ENCODE data around the gene PRR11.

Gene PRR11

DNA sequence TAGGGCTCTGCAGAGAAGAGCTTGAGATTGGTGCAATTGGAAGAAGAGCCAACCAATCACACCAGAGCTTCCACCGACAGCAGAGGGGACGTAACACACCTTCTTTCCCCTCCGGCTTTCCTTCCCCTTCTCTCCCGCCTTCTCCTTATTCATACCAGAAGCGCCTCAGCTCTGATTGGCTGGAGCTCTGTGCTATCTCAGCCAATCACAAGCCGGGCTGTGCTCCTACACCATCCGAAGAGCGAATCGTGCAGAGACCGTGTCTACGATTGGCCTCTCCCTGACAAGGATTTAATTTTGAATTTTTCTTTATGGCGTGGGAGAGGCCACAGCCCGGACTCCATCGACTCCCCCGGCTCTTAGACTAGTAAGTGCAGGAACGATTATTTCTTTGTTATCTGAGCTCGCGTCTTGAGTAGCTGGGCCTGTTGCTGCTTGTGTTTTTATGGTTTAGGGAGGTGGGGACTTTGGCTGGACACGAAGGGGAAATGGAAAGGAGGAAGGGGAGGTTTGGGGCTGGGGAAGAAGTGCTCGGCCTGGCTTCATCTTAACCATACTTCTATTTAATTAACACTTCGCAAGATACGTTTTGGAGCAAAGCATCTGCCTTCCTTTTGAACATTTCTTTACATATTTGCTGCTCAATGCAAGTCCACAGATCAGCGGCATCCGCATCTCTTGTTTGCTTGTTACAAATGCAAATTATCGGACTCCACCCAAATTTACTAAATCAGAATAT is at the start of gene PRR11:
PRR11 (plus strand) TSS at position 308 of the 739 bp plus-strand sequence. CDS start 14,007 bp downstream, outside the sequence.
- Histone ChIP-seq H3K27ac (ENCODE audit: poor library complexity, severe bottlenecking) (peak within 1 kb of the TSS; percentile 93), H3K27me3 (ENCODE audit: insufficient read depth, poor library complexity, severe bottlenecking) (no peaks in the 10 kb centered on the region), H3K9me3 (ENCODE audit: severe bottlenecking) (no peaks in the 10 kb centered on the region), H3K4me3 (ENCODE audit: severe bottlenecking) (peak within 1 kb of the TSS; percentile 61), H3K4me1 (ENCODE audit: insufficient read depth, poor library complexity, severe bottlenecking) (peaks cover 57% of the 10 kb centered on the region), H3K36me3 (ENCODE audit: low read depth) (peaks cover 36% of the 10 kb centered on the region)
- ATAC-seq (ENCODE audit: low read depth) (peak; percentile 87), DNase-seq (ENCODE audit: low spot score) (peak; percentile 99)
- TF ChIP-seq, protein P1, sequence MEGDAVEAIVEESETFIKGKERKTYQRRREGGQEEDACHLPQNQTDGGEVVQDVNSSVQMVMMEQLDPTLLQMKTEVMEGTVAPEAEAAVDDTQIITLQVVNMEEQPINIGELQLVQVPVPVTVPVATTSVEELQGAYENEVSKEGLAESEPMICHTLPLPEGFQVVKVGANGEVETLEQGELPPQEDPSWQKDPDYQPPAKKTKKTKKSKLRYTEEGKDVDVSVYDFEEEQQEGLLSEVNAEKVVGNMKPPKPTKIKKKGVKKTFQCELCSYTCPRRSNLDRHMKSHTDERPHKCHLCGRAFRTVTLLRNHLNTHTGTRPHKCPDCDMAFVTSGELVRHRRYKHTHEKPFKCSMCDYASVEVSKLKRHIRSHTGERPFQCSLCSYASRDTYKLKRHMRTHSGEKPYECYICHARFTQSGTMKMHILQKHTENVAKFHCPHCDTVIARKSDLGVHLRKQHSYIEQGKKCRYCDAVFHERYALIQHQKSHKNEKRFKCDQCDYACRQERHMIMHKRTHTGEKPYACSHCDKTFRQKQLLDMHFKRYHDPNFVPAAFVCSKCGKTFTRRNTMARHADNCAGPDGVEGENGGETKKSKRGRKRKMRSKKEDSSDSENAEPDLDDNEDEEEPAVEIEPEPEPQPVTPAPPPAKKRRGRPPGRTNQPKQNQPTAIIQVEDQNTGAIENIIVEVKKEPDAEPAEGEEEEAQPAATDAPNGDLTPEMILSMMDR (IDR thresholded peaks at IDR 0.05; ENCODE audit: poor library complexity, severe bottlenecking): no peak

DNA sequence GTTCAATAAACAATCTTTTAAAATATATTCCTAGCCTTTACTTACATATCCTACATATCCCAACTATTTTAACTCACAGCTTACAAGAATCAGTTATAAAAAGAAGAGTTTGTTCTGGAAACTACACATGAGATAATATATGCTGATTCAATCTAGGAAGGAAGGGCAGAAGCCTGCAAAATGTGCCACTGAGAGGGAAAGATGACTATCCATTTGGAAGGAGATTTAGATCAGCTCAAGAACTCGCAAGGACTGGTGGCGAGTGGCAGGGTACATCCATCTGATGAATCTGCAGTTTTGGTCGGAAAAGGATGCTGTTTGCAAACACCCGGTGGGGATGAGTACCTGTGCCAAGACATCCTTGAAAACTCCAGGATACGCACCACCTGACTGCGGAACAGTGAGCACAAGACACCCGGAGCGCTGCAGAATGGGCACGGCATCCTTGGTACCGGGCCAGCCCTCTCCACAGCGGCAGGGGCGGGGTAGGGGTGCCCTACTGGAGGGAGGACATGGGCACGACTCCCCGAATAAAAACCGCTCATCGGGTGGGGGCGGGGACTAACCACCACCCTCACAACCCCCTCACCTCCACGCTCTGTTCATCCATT is 49.6 kb upstream of the PRR11 start:
- ATAC-seq (ENCODE audit: low read depth) (peak; percentile 46), DNase-seq (ENCODE audit: low spot score) (peak; percentile 79)
- Histone ChIP-seq H3K27ac (ENCODE audit: poor library complexity, severe bottlenecking) (peak overlapping the region; percentile 74), H3K4me3 (ENCODE audit: severe bottlenecking) (peak overlapping the region; percentile 67), H3K36me3 (ENCODE audit: low read depth) (peaks cover 28% of the 10 kb centered on the region), H3K9me3 (ENCODE audit: severe bottlenecking) (no peaks in the 10 kb centered on the region), H3K27me3 (ENCODE audit: insufficient read depth, poor library complexity, severe bottlenecking) (no peaks in the 10 kb centered on the region), H3K4me1 (ENCODE audit: insufficient read depth, poor library complexity, severe bottlenecking) (peaks cover 8% of the 10 kb centered on the region)
- TF ChIP-seq, protein P1 (IDR thresholded peaks at IDR 0.05; ENCODE audit: poor library complexity, severe bottlenecking): no peak

DNA sequence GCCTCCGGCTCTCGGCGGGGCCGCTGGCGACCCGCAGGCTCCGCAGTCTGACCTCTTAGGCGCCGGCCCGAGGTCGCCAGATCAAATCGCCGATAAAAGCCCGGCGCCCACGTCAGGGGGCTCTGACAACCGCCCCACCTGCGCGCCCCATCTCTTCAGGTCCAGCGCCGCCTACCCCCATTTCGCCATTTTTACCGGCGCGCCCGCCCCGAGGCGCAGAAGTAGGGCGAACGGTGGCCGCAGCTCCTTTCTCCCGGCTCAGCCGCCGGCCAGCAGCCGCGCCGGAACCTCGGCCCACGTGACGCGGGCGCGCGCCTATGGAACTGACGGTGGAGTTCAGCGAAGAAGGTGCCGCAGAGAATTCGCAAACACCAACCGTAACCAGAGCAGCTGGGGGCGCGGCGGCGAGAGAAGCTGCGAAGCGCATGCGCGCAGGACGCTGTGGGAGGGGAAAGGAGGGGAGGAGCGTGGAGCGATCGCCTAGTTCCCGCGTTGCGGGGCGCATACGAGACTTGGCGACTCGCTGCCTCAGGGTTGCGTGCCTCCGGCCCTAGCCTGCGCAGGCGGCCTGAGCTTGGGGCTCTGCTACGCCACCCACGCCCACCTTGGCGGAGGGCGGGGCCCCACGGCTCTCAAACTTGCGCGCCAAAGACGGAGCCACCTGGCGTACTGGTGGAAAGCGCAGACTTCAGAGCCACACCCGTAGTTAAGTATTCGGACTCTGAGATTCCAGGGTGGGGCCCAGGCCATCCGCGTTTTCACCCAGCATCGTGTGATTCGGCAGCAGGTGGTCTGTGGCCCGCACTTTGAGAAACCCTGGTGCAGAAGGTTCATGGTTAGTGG is 48.9 kb upstream of the PRR11 start, which contains the start of gene TRIM37:
TRIM37 (minus strand) TSS at position 418 of the 843 bp plus-strand sequence. CDS start 419 bp downstream, outside the sequence.
- H3K9me3 ChIP-seq (ENCODE audit: severe bottlenecking): no peaks in the 10 kb centered on the region
- H3K4me1 ChIP-seq (ENCODE audit: insufficient read depth, poor library complexity, severe bottlenecking): peaks cover 8% of the 10 kb centered on the region
- peak within 1 kb of the TSS; percentile 67 for H3K4me3 ChIP-seq (ENCODE audit: severe bottlenecking)
- ATAC-seq (ENCODE audit: low read depth) (peak; percentile 94), DNase-seq (ENCODE audit: low spot score) (peak; percentile 99)
- peak within 1 kb of the TSS; percentile 74 for H3K27ac ChIP-seq (ENCODE audit: poor library complexity, severe bottlenecking)
- peaks cover 32% of the 10 kb centered on the region for H3K36me3 ChIP-seq (ENCODE audit: low read depth)
- TF ChIP-seq, protein P1 (IDR thresholded peaks at IDR 0.05; ENCODE audit: poor library complexity, severe bottlenecking): peak; percentile 20
- no peaks in the 10 kb centered on the region for H3K27me3 ChIP-seq (ENCODE audit: insufficient read depth, poor library complexity, severe bottlenecking)

DNA sequence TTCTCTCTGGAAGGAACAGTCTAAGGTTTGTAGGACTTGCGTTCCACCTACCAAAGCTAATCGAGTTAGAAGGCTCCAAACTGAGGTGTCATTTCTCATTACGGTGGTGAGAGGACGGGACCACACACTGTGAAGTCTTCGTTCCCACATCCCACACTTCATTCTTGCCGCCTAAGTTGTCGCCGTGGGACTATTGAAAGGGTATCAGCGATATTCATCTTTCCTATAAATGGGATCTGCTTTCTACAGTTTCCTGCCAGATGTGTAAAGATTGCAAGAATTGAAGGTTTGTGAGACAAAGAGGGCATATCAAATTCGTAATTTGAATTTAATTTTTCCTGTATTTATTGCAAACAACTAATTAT is 48.3 kb upstream of the PRR11 start:
- Histone ChIP-seq H3K27me3 (ENCODE audit: insufficient read depth, poor library complexity, severe bottlenecking) (no peaks in the 10 kb centered on the region), H3K4me1 (ENCODE audit: insufficient read depth, poor library complexity, severe bottlenecking) (peaks cover 8% of the 10 kb centered on the region), H3K36me3 (ENCODE audit: low read depth) (peaks cover 34% of the 10 kb centered on the region), H3K9me3 (ENCODE audit: severe bottlenecking) (no peaks in the 10 kb centered on the region), H3K4me3 (ENCODE audit: severe bottlenecking) (peak overlapping the region; percentile 67), H3K27ac (ENCODE audit: poor library complexity, severe bottlenecking) (peak overlapping the region; percentile 74)
- TF ChIP-seq, protein P1 (IDR thresholded peaks at IDR 0.05; ENCODE audit: poor library complexity, severe bottlenecking): no peak
- no peak for ATAC-seq (ENCODE audit: low read depth)
- DNase-seq (ENCODE audit: low spot score): no peak
